RWPE1 (cell line): Measurements from ENCODE around the gene BASP1.

Experiments
- CTCF ChIA-PET: fragments of 350-600 bp; sonication (Branson Sonifier 250); formaldehyde crosslinking; extraction: SDS; loops from one replicate; lab custom pipeline; 2021; lab: Yijun Ruan, JAX
- POLR2A ChIA-PET: fragments of 400-600 bp; formaldehyde crosslinking; extraction: SDS; loops from one replicate; lab custom pipeline; 2020; ENCODE audit warnings: antibody characterized with exemption; ENCODE audit not compliant: low non-redundant PET; lab: Yijun Ruan, JAX
- DNase-seq: peaks from one replicate; pipeline ENCODE4 v3.0.0; 2012; ENCODE audit warnings: low spot score
- H3K27ac ChIP-seq: fragments of 450-650 bp; 2 replicates; pipeline ENCODE4 v1.5.1; 2017
- CTCF ChIP-seq: fragments of 450-650 bp; conservative IDR thresholded peaks from 2 replicates; pipeline ENCODE4 v1.5.1; 2017; ENCODE audit warnings: low read depth, mild to moderate bottlenecking

BASP1 gene

GRCh38 chr5:17325770-17326599 lies 108.6 kb downstream of the BASP1 start:
- H3K27ac ChIP-seq: no peak overlapping the region
- POLR2A ChIA-PET: no interaction called here
- TF ChIP-seq CTCF: no peak
- no peak for DNase-seq
- CTCF ChIA-PET: no interaction called here
